Esophagus (tissue), 2 donors: ENCODE measurements around the gene RBMS3. TPM values are rescaled to one million over a fixed set of nuclear protein-coding genes. Genes with fewer than 3 reads are reported as not detected.
"Not testable (repeated sequence)": the region's sequence is repeated elsewhere in the genome, so short reads cannot be mapped to it uniquely, and the experiment has no call there.

ENCODE experiments used
- H3K27ac ChIP-seq, 2 donors: one replicate each; pipeline ENCODE4 v1.5.1; 2013; ENCODE audit warnings: low read depth in 2 of 2, mild to moderate bottlenecking in 2 of 2, inconsistent platforms in 1 of 2, low read length in 1 of 2, moderate library complexity in 1 of 2
- H3K27me3 ChIP-seq, 2 donors: one replicate each; pipeline ENCODE4 v1.6.1; 2013; ENCODE audit warnings: low read length in 2 of 2, control low read depth in 1 of 2, mild to moderate bottlenecking in 1 of 2; ENCODE audit not compliant: insufficient read depth in 2 of 2, control insufficient read depth in 1 of 2
- H3K36me3 ChIP-seq, 2 donors: one replicate each; pipeline ENCODE4 v1.6.1; 2013; ENCODE audit warnings: low read length in 1 of 2; ENCODE audit not compliant: control insufficient read depth in 2 of 2, insufficient read depth in 2 of 2
- H3K4me1 ChIP-seq, 2 donors: one replicate each; pipeline ENCODE4 v1.6.1; 2013; ENCODE audit warnings: low read length in 1 of 2; ENCODE audit not compliant: control insufficient read depth in 2 of 2, insufficient read depth in 2 of 2
- H3K4me3 ChIP-seq, 2 donors: one replicate each; pipeline ENCODE4 v1.5.1; 2013; ENCODE audit warnings: low read length in 2 of 2, mild to moderate bottlenecking in 2 of 2, low read depth in 1 of 2, moderate library complexity in 1 of 2
- H3K9me3 ChIP-seq, 2 donors: one replicate each; pipeline ENCODE4 v1.6.1; 2013; ENCODE audit warnings: mild to moderate bottlenecking in 2 of 2, low read depth in 1 of 2, low read length in 1 of 2, moderate library complexity in 1 of 2; ENCODE audit not compliant: control insufficient read depth in 2 of 2, insufficient read depth in 1 of 2
- WGBS, 2 donors: extraction: QIAGEN DNeasy Blood & Tissue Kit; methylation state at CpG; one replicate each; pipeline ENCODE4 v1.1.7; 2013; 5-methylcytosine and 5-hydroxymethylcytosine counted together
- polyA plus RNA-seq, 2 donors: library from polyadenylated mRNA; stranded (reverse); fragments of 200-250 nt; gene quantifications; one replicate each; pipeline ENCODE4 v1.2.3, GENCODE V29; 2013
- donor health status: healthy with polysubstance abuse.
- donor health status: Bipolar disorder and iron deficiency.

The RBMS3 gene
- polyA plus RNA-seq, 2 donors: 1.1 to 1.7 TPM

DNA sequence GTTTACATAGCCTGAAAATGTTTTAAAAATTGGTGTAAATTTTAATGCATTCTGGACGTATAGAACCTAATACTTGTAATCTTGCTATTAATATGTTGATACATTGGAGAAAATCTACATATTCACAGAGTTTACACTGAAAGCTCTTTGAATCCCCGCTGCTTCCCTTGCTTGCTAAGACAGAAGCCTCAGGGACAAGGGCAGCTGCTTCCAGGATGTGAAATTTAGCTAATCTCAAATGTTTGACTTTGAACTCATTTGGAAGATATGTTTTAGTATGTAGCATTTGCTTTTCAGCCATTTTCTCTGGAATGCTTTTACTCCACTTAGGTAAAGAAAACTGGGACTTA lies 172.0 kb downstream of the RBMS3 start:
- Histone ChIP-seq H3K27ac (no peak overlapping the region), H3K36me3 (no peaks in the 10 kb centered on the region), H3K4me3 (no peak overlapping the region), H3K4me1 (peaks cover 6% of the 10 kb centered on the region in 2 donors), H3K9me3 (no peaks in the 10 kb centered on the region), H3K27me3 (no peaks in the 10 kb centered on the region)
- 53 to 60% methylated on average over 2 of the region's 2 CpGs for WGBS, 2 donors

- Histone ChIP-seq H3K4me1 (peaks cover 6% of the 10 kb centered on the region in 2 donors), H3K4me3 (no peak overlapping the region), H3K36me3 (no peaks in the 10 kb centered on the region), H3K27ac (peak overlapping the region in 1 of 2 donors; percentile 40), H3K9me3 (no peaks in the 10 kb centered on the region), H3K27me3 (no peaks in the 10 kb centered on the region)
- 40 to 43% methylated on average over 7 of the region's 7 CpGs for WGBS, 2 donors
These were observed 172.6 kb downstream of the RBMS3 start for GRCh38 chr3:29453284-29454001.

GRCh38 chr3:29454161-29454611 lies 173.3 kb downstream of the RBMS3 start:
- Histone ChIP-seq H3K4me1 (peaks cover 6% of the 10 kb centered on the region in 2 donors), H3K4me3 (no peak overlapping the region), H3K9me3 (no peaks in the 10 kb centered on the region), H3K27ac (peak overlapping the region; percentile 47 to 67), H3K36me3 (no peaks in the 10 kb centered on the region), H3K27me3 (no peaks in the 10 kb centered on the region)
- 58 to 64% methylated on average over 5 of the region's 5 CpGs for WGBS, 2 donors

- 59 to 66% methylated on average over 2 of the region's 2 CpGs for WGBS, 2 donors
- peaks cover 6% of the 10 kb centered on the region in 2 donors for H3K4me1 ChIP-seq
- H3K27me3 ChIP-seq: no peaks in the 10 kb centered on the region
These were observed 176.0 kb downstream of the RBMS3 start for GRCh38 chr3:29456901-29457300.

DNA sequence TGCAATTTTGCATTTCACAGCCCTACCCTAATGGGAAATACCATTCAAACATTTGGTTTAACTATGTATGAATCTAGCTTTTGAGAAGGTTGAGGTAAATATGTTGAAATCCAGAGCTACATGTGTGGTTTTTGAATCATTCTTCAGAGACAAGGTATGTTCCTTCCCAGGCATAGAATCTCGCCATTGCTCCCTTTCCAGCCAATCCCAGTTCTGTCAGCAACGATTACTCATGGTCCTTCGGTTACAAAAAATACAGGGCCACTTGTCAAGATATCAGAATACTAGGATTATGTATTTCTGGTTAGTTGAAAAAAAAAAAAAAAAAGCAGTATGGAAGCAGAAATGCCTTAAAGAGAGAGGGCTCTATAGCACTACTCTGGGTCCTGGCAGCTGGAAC lies 182.4 kb downstream of the RBMS3 start:
- Histone ChIP-seq H3K27ac (no peak overlapping the region), H3K36me3 (no peaks in the 10 kb centered on the region), H3K4me3 (no peak overlapping the region), H3K4me1 (no peaks in the 10 kb centered on the region), H3K27me3 (no peaks in the 10 kb centered on the region), H3K9me3 (no peaks in the 10 kb centered on the region)
- 87 to 91% methylated on average over 3 of the region's 3 CpGs for WGBS, 2 donors

More at GRCh38 chr3:29456901-29457300, 176.0 kb downstream of the RBMS3 start:
- H3K4me3 ChIP-seq: no peak overlapping the region
- no peak overlapping the region for H3K27ac ChIP-seq
- H3K9me3 ChIP-seq: no peaks in the 10 kb centered on the region
- no peaks in the 10 kb centered on the region for H3K36me3 ChIP-seq

GRCh38 chr3:29465836-29466235 lies 185.0 kb downstream of the RBMS3 start:
- WGBS, 2 donors: 30 to 38% methylated on average over 2 of the region's 2 CpGs
- Histone ChIP-seq H3K27me3 (no peaks in the 10 kb centered on the region), H3K27ac (no peak overlapping the region), H3K4me1 (no peaks in the 10 kb centered on the region), H3K4me3 (no peak overlapping the region), H3K9me3 (no peaks in the 10 kb centered on the region), H3K36me3 (no peaks in the 10 kb centered on the region)

DNA sequence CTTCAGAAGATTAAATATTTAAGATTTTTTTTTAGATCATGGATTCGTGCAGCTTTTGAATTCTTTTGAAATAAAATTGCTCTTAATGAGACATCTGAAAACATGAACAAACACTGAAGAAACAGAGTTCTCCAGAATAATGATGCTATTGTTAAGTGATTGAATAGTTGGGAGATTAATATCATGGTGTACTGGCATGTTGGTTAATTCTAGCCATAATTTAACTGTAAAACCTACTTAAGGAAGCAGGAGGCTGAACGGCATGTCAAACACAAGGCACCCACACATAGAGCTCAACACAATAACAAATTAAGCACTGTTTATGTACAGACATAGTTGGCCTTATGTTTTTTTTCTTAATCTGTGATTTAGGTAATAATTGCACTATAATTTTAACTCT lies 185.6 kb downstream of the RBMS3 start:
- 41 to 53% methylated on average over 2 of the region's 2 CpGs for WGBS, 2 donors
- no peaks in the 10 kb centered on the region for H3K36me3 ChIP-seq
- no peak overlapping the region for H3K27ac ChIP-seq

DNA sequence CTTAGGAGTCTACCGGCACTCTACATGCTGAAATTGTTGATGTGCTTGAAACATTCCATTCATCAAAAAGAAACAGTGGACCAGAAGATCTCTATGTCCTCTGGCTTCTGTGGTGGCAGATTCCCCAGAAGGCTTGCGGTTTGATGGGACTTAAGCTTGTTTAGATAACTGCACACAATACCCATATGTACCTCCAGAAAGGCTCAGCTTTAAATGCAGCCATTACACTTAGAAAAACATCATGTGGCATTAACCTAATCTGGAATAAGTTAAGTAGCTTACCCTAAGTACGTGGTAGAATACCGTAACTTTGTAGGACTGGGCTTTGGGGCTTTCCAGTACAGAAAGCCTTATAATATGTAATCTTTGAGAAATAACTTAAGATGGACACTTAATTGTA lies 187.3 kb downstream of the RBMS3 start:
- 92 to 95% methylated on average over 4 of the region's 4 CpGs for WGBS, 2 donors
- no peaks in the 10 kb centered on the region for H3K36me3 ChIP-seq
- no peaks in the 10 kb centered on the region for H3K9me3 ChIP-seq
- no peaks in the 10 kb centered on the region for H3K27me3 ChIP-seq
- H3K4me1 ChIP-seq: no peaks in the 10 kb centered on the region
- H3K27ac ChIP-seq: no peak overlapping the region
- no peak overlapping the region for H3K4me3 ChIP-seq

More for the DNA sequence above, 185.6 kb downstream of the RBMS3 start:
- Histone ChIP-seq H3K4me1 (no peaks in the 10 kb centered on the region), H3K27me3 (no peaks in the 10 kb centered on the region), H3K4me3 (no peak overlapping the region), H3K9me3 (no peaks in the 10 kb centered on the region)

DNA sequence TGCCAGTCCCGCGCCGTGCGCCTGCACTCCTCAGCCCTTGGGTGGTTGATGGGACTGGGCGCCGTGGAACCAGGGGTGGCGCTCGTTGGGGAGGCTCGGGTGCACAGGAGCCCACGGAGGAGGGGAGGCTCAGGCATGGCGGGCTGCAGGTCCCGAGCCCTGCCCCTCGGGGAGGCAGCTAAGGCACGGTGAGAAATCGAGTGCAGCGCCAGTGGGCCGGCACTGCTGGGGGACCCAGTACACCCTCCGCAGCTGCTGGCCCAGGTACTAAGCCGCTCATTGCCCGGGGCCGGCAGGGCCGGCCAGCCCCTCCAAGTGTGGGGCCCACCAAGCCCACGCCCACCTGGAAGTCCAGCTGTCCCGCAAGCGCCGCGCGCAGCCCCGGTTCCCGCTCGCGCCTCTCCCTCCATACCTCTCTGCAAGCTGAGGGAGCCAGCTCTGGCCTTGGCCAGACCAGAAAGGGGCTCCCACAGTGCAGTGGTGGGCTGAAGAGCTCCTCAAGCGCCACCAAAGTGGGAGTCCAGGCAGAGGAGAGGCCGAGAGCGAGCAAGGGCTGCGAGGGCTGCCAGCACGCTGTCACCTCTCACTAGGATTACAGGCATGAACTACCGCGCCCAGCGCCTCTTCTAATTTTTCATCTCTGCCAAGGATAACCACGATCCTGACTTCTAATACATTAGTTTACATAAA lies 192.8 kb downstream of the RBMS3 start:
- H3K27ac ChIP-seq, H3K4me1 ChIP-seq, H3K9me3 ChIP-seq, H3K27me3 ChIP-seq, H3K36me3 ChIP-seq, H3K4me3 ChIP-seq: not testable (repeated sequence)
- 86 to 92% methylated on average over 40 to 41 of the region's 41 CpGs for WGBS, 2 donors
